T-helper 22 cell (primary cell): Measurements from ENCODE around the gene IPO8.

Experiments used
- DNase-seq: peaks from one replicate; pipeline ENCODE4 v3.0.0-alpha.2; 2020; ENCODE audit warnings: low read depth

IPO8 gene

DNA sequence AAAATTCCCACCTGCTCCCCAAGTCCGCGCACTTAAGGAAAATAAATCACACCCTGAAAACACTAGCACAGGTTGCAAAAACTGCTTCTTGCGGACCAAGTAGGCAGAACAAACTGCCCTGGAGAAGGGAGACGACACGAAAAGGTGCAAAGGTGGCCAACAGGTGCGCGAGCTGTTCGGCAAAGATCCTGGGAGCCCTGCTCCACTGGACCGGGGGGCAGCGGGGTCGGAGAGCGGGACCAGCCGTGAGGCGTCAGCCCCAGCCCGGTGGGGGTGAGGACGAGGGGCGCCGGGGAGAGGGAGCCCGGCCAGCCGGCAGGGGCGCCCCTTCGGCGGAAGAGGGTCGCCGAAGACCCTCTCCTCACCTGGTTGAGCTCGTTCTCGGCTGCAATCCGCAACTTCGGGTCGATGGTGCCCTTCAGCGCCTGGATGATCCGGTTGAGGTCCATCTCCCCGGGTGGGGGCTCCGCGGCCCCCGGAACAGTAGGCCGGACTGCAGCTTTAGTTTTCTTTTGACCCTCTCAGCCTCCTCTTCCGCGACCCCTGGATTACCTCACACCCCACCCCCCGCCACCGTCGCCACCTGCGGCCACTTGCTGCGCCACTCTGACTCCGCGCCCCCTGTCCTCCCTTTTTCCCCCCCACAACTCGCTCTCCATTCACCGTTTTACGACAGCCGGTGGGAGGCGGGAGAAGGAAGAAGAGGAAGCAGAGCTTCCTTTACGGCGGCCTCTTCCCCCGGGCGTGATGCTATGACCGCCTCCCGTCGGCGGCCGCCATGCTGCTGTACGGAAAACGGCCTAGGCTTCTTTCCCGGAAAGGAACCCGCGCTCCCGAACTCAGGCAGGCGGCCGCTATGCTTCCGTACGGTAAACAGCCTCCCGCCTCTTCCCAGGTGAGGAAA lies at the start of gene IPO8:
IPO8 (minus strand) TSS at position 671 of the 904 bp plus-strand sequence; CDS start at position 449, 222 bp downstream.
- peak; percentile 79 for DNase-seq

DNA sequence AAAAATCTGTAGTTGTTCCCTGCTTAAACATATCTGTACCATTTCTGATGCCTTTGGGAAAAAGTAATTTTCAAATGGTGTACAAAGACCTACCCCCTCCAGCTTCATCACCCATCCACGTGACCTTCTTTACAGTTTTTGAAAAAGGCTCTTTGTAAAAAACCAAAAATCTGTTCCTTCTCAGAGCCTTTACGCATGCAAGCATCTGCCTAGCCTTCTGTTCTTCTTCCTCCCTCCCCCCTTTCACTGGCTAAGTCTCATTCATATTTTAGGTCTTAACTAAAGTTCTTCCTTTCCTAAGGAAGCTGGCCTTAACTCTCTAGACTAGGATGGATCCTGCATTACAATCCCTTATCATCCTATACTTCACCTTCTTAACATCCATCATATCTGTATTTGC lies 48.7 kb upstream of the IPO8 start:
- no peak for DNase-seq

DNA sequence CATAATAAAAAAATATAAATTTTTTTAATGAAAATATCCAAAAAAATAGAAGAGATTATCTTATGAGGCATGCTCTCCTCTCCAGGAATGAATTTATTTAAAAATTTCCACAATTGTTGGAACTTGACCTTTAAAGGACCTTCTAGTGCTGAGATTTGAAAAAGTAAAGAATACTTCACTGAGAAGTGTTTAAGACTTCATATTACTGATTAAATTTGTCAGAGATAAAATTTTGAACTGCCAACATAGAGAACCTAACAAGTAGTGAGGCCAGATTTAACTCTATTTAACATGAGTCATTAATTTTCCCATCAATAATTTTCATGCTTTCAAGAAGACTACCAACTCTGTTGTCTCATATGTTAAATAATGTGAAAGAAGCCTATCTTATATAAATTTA lies 44.6 kb upstream of the IPO8 start:
- no peak for DNase-seq

DNA sequence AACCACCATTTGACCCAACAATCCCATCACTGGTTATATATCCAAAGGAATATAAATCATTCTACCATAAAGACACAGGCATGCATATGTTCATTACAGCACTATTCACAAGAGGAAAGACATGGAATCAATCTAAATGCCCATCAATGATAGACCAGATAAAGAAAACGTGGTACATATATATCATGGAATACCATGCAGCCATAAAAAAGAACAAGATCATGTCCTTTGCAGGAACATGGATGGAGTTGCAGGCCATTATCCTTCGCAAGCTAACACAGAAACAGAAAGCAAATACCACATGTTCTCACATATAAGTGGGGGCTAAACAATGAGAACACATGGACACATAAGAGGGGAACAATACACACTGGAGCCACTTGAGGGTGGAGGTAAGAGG lies 43.4 kb upstream of the IPO8 start:
- DNase-seq = no peak

DNA sequence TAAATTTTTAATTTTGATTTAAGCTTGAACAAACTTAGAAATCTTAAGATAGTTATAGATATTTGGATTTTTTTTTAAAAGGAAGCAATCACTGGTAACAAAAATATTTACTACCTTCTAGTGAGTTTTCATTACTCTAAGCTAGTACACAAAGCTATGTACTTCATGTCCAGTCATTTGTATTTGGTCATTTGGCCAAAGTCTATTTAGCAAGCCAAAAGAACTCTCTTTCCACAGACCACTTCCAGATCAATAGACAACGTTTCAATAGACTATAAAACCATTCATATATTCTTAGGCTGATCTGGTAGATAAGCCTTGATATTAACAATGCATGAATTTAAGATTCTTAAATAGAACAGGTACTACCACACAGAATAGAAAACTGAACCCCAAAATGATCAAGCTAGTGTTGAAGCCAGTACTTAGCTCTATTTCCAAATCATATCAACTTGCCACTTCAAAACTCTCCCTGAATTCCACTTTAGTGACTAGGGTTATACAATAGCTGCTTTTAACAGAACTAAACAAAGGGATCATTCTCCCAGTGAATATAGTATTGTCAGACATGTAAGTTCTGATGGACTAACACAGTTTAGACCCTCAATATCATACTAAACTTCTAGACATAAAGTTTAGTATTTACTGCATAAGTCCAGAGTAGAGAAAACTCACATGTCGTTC lies 37.4 kb upstream of the IPO8 start:
- no peak for DNase-seq

DNA sequence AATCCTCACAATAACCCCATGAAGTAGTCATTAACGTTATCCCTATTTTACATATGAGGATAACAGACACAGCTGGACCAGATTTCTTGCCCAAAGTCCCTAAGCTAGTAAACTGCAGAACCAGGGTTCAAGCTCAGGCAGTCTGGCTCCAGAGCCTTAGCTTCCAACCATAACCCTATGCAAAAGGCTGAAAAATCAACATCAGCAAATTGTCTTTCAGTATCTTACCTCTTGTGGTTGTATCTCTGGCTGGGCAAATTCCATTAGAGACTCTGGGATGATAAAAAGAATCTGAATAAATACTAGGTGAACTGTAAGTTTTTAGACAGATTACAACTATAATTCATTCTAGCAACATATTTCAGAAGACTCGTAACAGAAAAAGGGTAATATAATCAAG lies 34.3 kb upstream of the IPO8 start:
- DNase-seq = no peak

DNA sequence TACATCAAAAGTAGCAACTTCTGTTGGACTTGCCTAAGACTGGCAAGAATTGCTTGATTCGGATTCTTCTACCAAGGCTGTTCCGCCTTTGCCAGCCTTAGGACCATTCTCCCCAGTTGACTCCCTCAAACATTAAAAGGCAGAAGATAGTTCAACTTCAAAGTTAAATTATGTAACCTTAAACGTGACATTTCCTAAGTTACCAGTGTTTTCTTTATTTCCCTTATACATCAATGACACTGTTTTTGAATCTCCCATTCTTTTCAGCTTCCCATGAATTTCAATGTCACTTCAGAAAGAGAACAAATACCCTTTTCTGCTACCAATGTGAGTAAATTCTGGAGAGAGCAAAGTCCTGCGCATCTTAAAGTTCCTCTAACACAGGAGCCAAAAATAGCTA lies 33.9 kb upstream of the IPO8 start:
- DNase-seq = no peak

DNA sequence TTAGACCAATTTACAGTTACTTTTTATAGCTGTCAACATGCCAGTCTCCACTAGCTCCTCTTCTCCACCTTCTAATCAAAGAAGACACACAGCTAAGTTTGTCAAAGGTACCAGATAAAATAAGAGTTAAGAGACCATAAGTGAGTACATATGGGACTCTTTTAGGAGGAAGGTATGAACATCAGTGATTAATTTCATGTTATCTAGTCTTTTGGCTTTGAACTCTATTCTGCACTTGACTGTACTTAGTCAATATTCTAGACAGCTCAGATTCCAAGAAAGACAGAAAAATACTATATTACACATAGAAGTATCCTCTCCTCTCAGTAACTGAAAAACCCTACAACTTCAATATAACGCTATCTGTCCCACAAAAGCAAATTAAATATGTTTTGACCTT lies 31.0 kb upstream of the IPO8 start:
- no peak for DNase-seq

DNA sequence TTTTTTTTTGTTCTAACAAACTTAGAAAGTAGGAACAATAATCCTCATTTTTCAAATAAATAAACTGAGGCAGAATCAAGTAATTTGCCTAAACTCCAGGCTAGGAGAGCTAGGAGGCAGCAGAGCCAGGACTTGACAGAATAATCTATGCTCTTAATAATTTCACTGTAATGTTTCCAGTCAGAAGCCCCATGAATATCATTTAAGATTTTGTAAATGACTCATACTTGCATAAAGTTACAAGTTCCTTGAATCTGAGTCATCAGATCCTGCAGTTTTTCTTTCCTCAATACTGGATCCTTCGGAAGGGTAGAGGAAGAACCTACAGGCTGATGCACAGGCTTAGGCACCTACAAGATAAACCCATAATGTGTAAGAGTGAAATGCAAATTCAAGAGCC lies 30.1 kb upstream of the IPO8 start:
- DNase-seq = no peak

DNA sequence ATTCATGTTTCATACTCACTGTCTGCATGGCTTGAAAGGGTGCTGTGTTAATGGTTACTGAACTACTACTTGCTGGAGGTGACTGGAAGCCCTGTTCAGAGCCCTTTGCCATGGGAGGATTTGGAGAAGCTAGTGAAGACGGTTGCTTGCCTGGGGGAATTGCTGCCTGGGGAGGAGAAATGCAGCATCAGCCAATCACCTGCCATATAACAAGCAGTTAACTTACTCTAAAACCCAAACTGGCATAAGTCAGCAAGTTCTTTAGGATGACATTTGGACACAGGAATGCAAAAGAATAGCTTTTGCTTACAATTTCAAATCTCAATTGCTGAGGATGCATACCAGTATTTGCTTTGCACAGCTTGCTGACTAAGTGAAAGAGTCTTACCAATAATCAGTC lies 23.4 kb upstream of the IPO8 start:
- DNase-seq = no peak

DNA sequence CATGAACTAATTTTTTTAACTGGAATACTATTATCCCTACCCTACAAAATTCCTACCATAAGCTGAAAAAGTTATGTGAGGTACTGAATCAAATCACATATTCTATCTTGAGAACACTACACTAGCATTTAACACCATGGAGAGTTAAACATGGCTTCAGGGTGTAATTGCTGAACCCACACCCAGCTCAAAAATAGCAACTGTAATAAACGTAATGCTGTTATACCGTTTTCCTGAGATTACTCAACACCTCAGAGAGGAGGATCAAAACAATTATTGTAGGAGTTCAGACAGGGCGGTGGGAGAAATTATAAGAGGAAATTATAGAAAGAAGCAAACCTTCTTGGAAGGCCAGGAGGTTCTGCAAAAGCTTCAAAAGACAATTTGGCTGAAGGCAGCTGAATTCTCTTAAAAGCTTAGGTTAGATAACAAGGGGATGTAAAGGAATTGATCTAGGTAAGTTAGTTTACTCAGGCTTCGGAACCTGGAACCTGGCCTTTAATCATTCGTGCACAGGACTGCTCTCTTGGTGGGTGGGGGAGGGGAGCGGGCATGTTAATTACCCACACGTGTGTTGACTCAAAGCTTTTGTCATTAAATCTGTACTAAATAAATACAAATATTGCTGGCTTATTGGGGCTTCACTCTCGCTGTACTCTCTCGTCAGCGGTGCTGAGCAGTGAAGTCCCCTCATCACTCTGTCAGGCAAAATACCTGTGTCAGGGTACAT lies 12.1 kb upstream of the IPO8 start:
- DNase-seq = no peak

DNA sequence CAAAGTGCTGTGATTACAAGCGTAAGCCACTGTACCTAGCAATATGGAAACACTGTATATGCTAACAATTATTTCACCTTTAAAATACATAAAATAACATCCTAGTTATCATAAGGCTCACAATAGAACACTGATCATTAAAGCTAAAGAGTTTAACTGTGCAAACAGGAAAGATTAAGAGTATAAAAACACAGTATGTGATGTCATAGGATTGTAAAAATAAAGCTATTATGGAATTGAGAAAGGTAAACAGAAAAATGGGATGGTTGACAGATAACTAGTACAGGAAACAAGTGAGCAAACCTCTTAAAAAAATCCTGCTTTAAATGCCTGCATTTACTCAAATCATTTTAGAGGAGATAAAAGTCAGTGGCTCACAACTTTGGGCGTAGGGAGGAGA lies 10.8 kb upstream of the IPO8 start:
- DNase-seq = no peak

DNA sequence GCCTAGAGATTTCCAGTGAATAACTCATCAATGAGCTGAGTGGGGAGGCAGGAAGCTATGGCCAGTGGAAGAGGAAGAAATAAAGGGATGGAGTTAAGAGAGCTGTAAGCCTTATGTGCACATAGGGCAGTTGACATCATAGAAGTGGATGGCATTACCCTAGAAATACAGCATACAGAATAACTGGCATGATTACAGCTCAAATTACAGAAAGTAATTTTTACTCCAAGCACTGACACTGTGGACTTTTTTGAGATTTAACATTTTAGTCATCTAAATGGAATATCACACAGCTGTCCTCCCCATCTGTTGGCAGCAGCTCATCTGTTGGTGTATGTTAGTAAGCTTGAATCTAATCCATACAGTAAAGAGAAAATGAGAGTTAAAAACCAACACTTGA lies 5.4 kb upstream of the IPO8 start:
- DNase-seq = no peak

DNA sequence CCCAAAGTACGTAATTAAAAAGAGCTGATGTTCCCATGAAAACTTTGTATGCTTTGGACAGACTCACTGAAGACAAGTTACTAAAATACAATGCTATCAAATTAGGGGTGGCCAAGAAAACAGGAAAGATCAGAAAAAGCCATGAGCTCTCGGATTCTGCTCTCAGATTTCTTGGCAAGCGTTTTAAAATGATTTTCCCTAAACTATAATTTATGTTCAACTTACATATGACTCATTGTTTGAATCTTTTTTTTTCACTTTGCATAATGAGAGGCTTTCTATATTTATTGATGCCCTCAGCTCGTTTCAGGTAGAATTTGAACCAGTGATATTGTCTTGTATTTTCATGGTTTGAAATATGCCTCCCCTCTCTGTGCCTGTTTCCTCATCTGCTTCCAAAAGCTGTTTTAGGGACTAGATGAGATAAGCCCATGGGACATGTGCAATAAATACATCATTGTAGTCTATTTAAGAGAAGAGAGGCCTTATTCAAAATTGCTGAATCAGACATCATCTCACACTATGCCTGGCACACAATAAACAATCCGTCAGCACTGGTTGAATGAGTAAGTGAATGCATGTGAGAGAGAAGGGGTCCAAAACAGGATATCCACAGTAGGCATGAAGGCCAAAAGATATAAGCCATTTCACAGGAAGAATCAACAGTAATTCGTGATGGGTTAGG lies 4.7 kb upstream of the IPO8 start:
- DNase-seq = no peak

DNA sequence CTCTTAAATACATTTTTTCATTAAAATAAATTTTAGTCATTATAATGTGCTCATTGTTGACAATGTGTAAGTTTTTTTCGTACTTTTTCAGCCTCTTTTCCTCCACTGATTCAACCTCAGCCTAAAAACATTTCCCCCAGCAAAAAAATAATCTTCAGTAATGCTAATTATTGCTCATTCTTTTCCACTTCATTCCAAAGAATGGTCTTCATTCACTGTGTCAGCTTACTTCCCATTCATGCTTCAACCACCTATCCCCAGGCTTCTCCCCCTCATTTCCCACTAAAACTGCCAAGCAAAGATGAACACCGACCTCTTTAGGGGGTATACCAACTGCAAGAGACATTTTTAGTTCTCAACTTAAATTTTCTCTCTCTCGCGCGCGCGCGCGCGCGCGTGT lies 2.7 kb upstream of the IPO8 start:
- DNase-seq = no peak

DNA sequence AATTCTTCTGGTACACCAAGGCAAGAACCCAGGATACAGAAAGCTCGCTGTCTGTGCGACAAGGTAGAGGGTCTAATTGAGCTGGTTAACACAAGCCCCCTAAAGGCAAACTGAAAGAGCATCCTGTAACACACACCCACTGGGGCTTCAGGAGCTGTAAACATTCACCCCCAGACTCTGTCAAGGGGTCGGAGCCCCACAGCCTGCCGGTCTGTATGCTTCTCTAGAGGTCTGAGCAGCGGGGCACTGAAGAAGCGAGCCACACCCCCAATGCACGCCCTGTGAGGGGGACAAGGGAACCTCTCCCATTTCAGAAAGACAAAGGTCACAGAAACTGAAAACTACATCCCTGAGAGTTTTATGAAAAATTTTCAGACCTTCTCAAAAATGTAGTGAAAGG lies 1.3 kb upstream of the IPO8 start:
- no peak for DNase-seq

DNA sequence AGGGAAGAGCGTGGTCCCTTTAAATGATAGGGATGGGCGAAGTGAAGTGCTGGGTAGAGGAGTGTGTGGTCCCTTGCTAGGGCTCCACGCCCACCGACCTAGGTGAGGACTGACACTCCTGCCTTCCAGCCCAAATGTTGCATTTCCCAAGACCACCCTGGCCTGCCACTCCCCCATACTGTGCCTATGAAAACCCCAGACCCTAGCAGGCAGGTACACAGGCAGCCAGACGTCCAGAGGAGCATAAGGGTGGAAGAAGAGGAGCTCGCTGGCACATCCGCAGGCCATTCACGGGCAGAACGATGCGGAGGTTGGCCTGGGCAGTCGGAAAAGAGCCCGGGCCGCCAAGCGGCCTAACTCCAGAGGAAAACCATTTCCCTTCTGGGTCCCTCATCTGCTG lies 817 bp upstream of the IPO8 start:
- no peak for DNase-seq

DNA sequence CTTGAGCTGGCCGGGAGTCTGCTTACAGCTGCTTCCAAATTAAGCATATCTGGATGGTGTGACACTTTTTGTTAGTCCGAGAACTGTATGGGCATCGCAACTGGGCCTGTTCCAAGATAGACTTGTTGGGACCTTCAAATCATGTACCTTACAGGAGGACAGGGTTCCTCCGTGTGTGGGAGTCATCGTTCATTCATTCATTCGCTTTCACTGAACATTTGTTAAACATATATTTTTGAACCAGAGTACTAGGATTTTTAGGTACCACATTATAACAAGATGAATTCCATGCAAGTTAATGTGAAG lies 387 bp upstream of the IPO8 start:
- no peak for DNase-seq

DNA sequence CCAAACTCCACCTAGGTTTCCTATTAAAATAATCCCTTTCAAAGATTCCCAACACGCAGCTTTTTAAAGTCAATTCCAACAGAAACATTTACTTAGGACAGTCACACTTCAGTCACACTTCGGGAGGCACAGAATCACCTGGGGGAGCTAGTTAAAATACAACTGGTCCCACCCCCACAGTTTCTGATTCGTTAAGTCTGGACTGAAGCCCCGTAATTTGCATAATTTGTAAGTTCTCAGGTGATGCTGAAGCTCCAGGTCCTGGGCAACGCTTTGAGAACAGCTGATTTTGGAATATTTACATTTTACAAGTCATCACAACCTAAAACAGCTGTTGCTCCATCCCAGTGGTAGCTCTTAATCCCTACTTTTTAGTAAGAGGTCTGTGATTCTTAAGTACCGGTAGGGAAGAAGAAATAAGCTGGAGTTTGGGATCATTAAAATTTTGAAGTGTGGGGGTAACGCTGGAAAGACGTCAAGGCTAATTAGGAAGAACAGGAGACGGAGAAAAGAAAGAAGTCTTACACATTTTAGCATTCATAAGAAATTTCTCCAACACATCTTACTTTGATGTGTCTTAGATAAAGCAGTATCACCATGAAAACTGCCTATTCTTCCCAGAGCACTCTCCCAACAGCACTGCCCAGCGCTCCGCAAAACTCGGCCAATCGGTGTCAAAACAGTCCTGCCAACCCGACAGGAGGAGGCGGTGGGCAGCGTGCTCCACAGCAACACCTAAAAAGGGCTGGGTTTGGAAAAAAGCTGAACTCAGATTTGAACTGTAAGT lies 1.1 kb downstream of the IPO8 start:
- DNase-seq = no peak

DNA sequence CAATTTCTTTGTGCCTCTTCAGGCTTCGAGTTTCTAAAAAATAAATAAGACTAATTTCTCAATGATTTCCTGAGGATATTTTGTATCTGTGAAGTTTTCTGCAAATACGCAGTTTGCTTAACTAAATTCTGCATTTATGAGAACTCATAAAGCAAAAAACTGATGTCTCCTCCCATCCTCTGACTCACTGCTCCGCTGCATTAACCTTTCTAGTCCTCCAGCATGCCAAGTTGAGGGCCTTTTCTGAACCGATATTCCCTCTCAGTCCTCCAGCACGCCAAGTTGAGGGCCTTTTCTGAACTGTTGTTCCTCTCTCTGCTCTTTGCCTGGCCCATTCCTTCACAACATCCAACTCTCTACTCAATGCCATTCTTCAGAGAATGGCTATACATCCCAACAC lies 3.2 kb downstream of the IPO8 start:
- DNase-seq = no peak

DNA sequence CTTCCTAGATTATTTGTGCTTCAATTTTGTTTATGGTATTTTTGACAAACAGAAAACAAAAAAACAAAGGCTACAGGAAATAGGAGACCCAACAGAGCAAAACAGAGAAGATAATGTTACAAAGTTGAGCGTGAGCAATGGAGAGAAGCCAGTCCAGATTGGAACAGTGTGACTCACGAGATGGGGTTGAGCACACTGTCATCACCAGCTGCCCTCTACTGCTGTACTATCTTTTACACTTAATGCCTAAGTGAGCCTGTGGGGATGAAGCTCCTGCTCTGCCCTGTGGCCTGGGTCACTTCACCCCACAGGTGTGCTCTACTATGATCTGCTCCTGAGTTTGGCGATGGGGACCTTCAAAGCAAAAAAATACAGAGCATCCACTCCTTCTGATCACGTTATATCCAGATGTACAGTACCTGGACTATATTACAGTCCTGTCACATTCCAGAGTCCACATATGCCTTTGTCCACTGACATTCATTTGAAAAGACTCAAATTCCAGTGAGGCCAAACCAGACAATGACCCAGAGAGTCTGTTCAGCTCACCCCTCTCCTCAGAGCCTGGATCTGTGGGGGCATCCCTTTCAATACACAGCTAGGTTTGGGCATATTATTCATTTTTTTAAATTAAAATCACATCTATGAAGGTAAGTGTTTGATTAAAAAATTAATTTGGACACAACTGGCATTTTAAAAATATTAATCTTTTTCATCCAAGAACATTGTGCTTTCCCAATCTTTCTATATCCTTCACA lies 4.4 kb downstream of the IPO8 start:
- no peak for DNase-seq
